Measurements from ENCODE around the gene CACNG4. TPM values are rescaled to one million over a fixed set of nuclear protein-coding genes. Genes with fewer than 3 reads are reported as not detected.

Gene CACNG4
- polyA plus RNA-seq, 3 donors, result not detected

GRCh38 chr17:67050066-67050465 is 85.6 kb downstream of the CACNG4 start:
- Histone ChIP-seq H3K36me3 (replicated peaks in 1 of 2; ENCODE audit: control insufficient read depth in 1 of 2, insufficient read depth in 2 of 2, low read length in 2 of 2) (no peaks in the 10 kb centered on the region), H3K79me2 (ENCODE audit: insufficient read depth, low read length) (no peaks in the 10 kb centered on the region), H3K9ac (ENCODE audit: insufficient read depth, low read length, poor library complexity, severe bottlenecking) (no peak overlapping the region), H3K4me1 (ENCODE audit: control insufficient read depth in 1 of 2, insufficient read depth in 2 of 2, low read length in 2 of 2) (no peaks in the 10 kb centered on the region), H3K27ac (ENCODE audit: low read depth in 1 of 2, low read length in 2 of 2) (no peak overlapping the region), H2AFZ (ENCODE audit: insufficient read depth, low read depth, low read length, poor library complexity, severe bottlenecking) (no peak overlapping the region), H3K4me3 (replicated peaks in 1 of 3; ENCODE audit: low read depth in 2 of 3, low read length in 3 of 3) (no peak overlapping the region), H3K27me3 (ENCODE audit: control insufficient read depth in 2 of 2, insufficient read depth in 2 of 2, low read length in 2 of 2) (no peaks in the 10 kb centered on the region), H3K4me2 (replicated peaks; ENCODE audit: extremely low read depth, low read length, poor library complexity, severe bottlenecking) (no peak overlapping the region), H4K20me1 (ENCODE audit: insufficient read depth, low read length) (no peaks in the 10 kb centered on the region), H3K9me3 (replicated peaks in 1 of 2; ENCODE audit: control insufficient read depth in 1 of 2, insufficient read depth in 1 of 2, low read length in 2 of 2) (peaks cover 13 to 20% of the 10 kb centered on the region in 2 donors)
- no peak for DNase-seq
- no peaks in the 10 kb centered on the region for H3K36me3 Mint-ChIP-seq
- intact Hi-C loops (cut with micrococcal nuclease), result no loop called here
- no peak overlapping the region for H3K27ac Mint-ChIP-seq
- peaks cover 2 to 5% (median 4%) of the 10 kb centered on the region in 3 donors for H3K27me3 Mint-ChIP-seq (ENCODE audit: low read depth in 3 of 3)
- TF ChIP-seq CTCF (IDR thresholded peaks at IDR 0.05), result no peak
- H3K4me3 Mint-ChIP-seq, result no peak overlapping the region
- WGBS (ENCODE audit: insufficient coverage), result no CpG with 5 or more reads among the region's 1 CpG
- no peaks in the 10 kb centered on the region for H3K4me1 Mint-ChIP-seq
- H3K9me3 Mint-ChIP-seq, result peaks cover 12 to 30% (median 26%) of the 10 kb centered on the region in 7 donors

GRCh38 chr17:67050471-67051154 is 86.1 kb downstream of the CACNG4 start:
- DNase-seq, result no peak
- Histone ChIP-seq H3K9ac (ENCODE audit: insufficient read depth, low read length, poor library complexity, severe bottlenecking) (no peak overlapping the region), H3K36me3 (replicated peaks in 1 of 2; ENCODE audit: control insufficient read depth in 1 of 2, insufficient read depth in 2 of 2, low read length in 2 of 2) (no peaks in the 10 kb centered on the region), H3K9me3 (replicated peaks in 1 of 2; ENCODE audit: control insufficient read depth in 1 of 2, insufficient read depth in 1 of 2, low read length in 2 of 2) (peaks cover 13 to 20% of the 10 kb centered on the region in 2 donors), H4K20me1 (ENCODE audit: insufficient read depth, low read length) (no peaks in the 10 kb centered on the region), H3K4me3 (replicated peaks in 1 of 3; ENCODE audit: low read depth in 2 of 3, low read length in 3 of 3) (no peak overlapping the region), H2AFZ (ENCODE audit: insufficient read depth, low read depth, low read length, poor library complexity, severe bottlenecking) (no peak overlapping the region), H3K27ac (ENCODE audit: low read depth in 1 of 2, low read length in 2 of 2) (no peak overlapping the region), H3K27me3 (ENCODE audit: control insufficient read depth in 2 of 2, insufficient read depth in 2 of 2, low read length in 2 of 2) (no peaks in the 10 kb centered on the region), H3K4me1 (ENCODE audit: control insufficient read depth in 1 of 2, insufficient read depth in 2 of 2, low read length in 2 of 2) (no peaks in the 10 kb centered on the region), H3K79me2 (ENCODE audit: insufficient read depth, low read length) (no peaks in the 10 kb centered on the region), H3K4me2 (replicated peaks; ENCODE audit: extremely low read depth, low read length, poor library complexity, severe bottlenecking) (no peak overlapping the region)
- Mint-ChIP-seq H3K36me3 (no peaks in the 10 kb centered on the region), H3K4me3 (no peak overlapping the region), H3K27ac (no peak overlapping the region), H3K4me1 (no peaks in the 10 kb centered on the region), H3K27me3 (ENCODE audit: low read depth in 3 of 3) (peaks cover 0 to 4% (median 4%) of the 10 kb centered on the region in 3 donors), H3K9me3 (peaks cover 12 to 30% (median 26%) of the 10 kb centered on the region in 7 donors)
- 100% methylated on average over 4 of the region's 6 CpGs for WGBS (ENCODE audit: insufficient coverage)
- intact Hi-C loops (cut with micrococcal nuclease), result no loop called here
- no peak for TF ChIP-seq CTCF (IDR thresholded peaks at IDR 0.05)

All from CD14-positive monocyte (primary cell).